Transverse colon (tissue), 4 donors: Measurements from ENCODE around the gene ADGRB2. TPM values are rescaled to one million over a fixed set of nuclear protein-coding genes. Genes with fewer than 3 reads are reported as not detected.

ENCODE experiments used
- DNase-seq: peaks from one replicate; pipeline ENCODE4 v3.0.0-alpha.2; 2019
- H3K27ac ChIP-seq, 4 donors: fragments of 200-600 bp; sonication (generic); 2 replicates each; pipeline ENCODE4 v1.5.1; 2016 to 2018; ENCODE audit warnings: inconsistent platforms in 4 of 4
- H3K27me3 ChIP-seq: fragments of 200-600 bp; sonication (generic); 2 replicates; pipeline ENCODE4 v1.5.1; 2017; ENCODE audit warnings: inconsistent platforms
- H3K36me3 ChIP-seq, 4 donors: fragments of 200-600 bp; sonication (generic); 2 replicates each; pipeline ENCODE4 v1.5.1; 2017 to 2019; ENCODE audit warnings: inconsistent platforms in 4 of 4
- H3K4me1 ChIP-seq, 4 donors: fragments of 200-600 bp; sonication (generic); 2 replicates each; pipeline ENCODE4 v1.5.1; 2017 to 2020; ENCODE audit warnings: inconsistent platforms in 4 of 4
- H3K4me3 ChIP-seq, 4 donors: fragments of 200-600 bp; sonication (generic); 1 replicate in 1 of 4; 2 replicates in 3 of 4; pipeline versions ENCODE4 v1.5.1 to v1.6.1; 2017 to 2019; ENCODE audit warnings: inconsistent platforms in 4 of 4
- H3K9me3 ChIP-seq, 2 donors: fragments of 200-600 bp; sonication (generic); 2 replicates each; pipeline ENCODE4 v1.5.1; 2017 to 2019; ENCODE audit warnings: inconsistent platforms in 2 of 2
- CTCF ChIP-seq, 5 experiments: fragments of 200-600 bp in 3 of 5; fragments of 450-650 bp in 2 of 5; sonication (generic) in 3 of 5; IDR thresholded peaks; 1 replicate in 2 of 5; 2 replicates in 3 of 5; pipeline ENCODE4 v1.5.1; 2016 to 2017; ENCODE audit warnings: antibody characterized with exemption in 5 of 5, inconsistent platforms in 3 of 5, mild to moderate bottlenecking in 2 of 5, moderate library complexity in 1 of 5
- EP300 ChIP-seq: sonication (generic); formaldehyde crosslinking; IDR thresholded peaks from one replicate; pipeline ENCODE4 v1.6.1; 2017; ENCODE audit warnings: antibody characterized with exemption, low read depth
- POLR2A ChIP-seq: fragments of 450-650 bp; IDR thresholded peaks from one replicate; pipeline ENCODE4 v1.6.1; 2016; ENCODE audit warnings: antibody characterized with exemption, mild to moderate bottlenecking, moderate library complexity
- POLR2AphosphoS5 ChIP-seq, 3 donors: sonication (generic); formaldehyde crosslinking; IDR thresholded peaks; one replicate each; pipeline ENCODE4 v1.6.1; 2016; ENCODE audit warnings: antibody characterized with exemption in 3 of 3
- WGBS, 2 donors: methylation state at CpG; one replicate each; pipeline ENCODE4 v1.1.5; 2018; ENCODE audit warnings: low coverage in 1 of 2; 5-methylcytosine and 5-hydroxymethylcytosine counted together
- in situ Hi-C, 4 donors: fragments of 200-750 bp; cut with MboI; loops; one replicate each; pipeline versions ENCODE4 v1.15.0 to v1.15.1; 2017; ENCODE audit warnings: low sequenced_read_pairs in 3 of 4, low pct_ligation_motif_present in 1 of 4, low pct_unique_long_range_greater_than_20kb in 1 of 4
- intact Hi-C: fragments of 100-400 bp; cut with DNase I; formaldehyde crosslinking; loops from one replicate; pipeline ENCODE4 v1.15.1; 2023; ENCODE audit warnings: low total_unique reads
- total RNA-seq, 4 donors: library from RNA; depleted of rRNA; stranded (reverse); fragments of >200 nt; gene quantifications; one replicate each; pipeline ENCODE4 v1.1.0, GENCODE V29; 2016

ADGRB2 gene
- total RNA-seq, 4 donors from 2014 or later, result 0.55 to 4.2 (median 1.1) TPM; not detected in 1

GRCh38 chr1:31731049-31731565, 33.0 kb downstream of the ADGRB2 start:
- no peaks in the 10 kb centered on the region for H3K27me3 ChIP-seq
- H3K36me3 ChIP-seq, result no peaks in the 10 kb centered on the region
- no peaks in the 10 kb centered on the region for H3K9me3 ChIP-seq
- no peak for TF ChIP-seq EP300
- no peak for TF ChIP-seq POLR2AphosphoS5 (IDR thresholded peaks at IDR 0.05)
- TF ChIP-seq POLR2A, result no peak
- no peak for TF ChIP-seq CTCF (IDR thresholded peaks at IDR 0.05)
- in situ Hi-C loops (no loop called here), intact Hi-C loops (no loop called here)
- peaks cover 0 to 2% (median 0%) of the 10 kb centered on the region in 4 donors for H3K4me1 ChIP-seq
- DNase-seq, result no peak
- H3K4me3 ChIP-seq, result no peak overlapping the region
- H3K27ac ChIP-seq, result no peak overlapping the region
- 86% methylated on average over 5 of the region's 12 CpGs; no CpG with 5 or more reads in 1 of the 2 donors for WGBS, 2 donors

DNA sequence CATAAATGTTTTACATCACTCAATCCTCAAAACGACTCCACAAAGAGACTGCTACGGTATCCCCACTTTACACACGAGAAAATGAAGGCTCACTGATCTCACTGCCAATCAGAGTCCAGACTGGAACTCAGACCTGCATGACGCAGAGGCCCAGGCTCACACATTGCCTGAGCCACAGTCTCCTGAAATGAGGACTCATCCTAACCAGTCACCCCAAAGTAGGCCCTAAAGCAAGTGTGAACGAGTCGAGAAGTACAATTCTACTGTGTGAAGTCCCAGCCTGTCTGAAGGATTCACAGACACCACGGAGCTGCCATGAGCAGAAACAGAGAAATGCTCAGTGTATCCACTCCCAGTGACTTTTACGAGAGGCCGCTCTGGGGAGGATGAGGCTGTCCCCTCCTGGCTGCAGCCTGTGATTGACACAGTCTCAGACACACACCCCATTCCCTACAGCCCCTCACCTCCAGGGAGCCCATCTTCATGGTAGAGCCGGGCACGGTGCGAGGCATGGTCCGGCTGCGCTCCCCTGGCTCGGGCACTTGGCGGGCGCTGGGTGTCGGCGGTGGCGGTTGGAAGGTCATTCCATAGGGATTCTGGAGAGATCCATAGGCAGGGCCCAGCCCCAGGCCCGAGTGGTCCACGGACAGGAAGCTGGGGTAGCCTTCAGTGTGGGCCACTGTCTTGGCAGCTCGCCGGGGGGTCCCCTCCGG, 33.6 kb downstream of the ADGRB2 start:
- H3K36me3 ChIP-seq, result no peaks in the 10 kb centered on the region
- intact Hi-C loops, result no loop called here
- WGBS, 2 donors, result 86% methylated on average over 19 of the region's 25 CpGs; no CpG with 5 or more reads in 1 of the 2 donors

GRCh38 chr1:31727849-31728248, 36.3 kb downstream of the ADGRB2 start:
- intact Hi-C loops (no loop called here), in situ Hi-C loops (no loop called here)
- Histone ChIP-seq H3K36me3 (no peaks in the 10 kb centered on the region), H3K27ac (no peak overlapping the region), H3K9me3 (no peaks in the 10 kb centered on the region), H3K4me1 (no peaks in the 10 kb centered on the region), H3K4me3 (no peak overlapping the region), H3K27me3 (no peaks in the 10 kb centered on the region)
- DNase-seq, result no peak
- TF ChIP-seq POLR2AphosphoS5 (IDR thresholded peaks at IDR 0.05) (no peak), CTCF (IDR thresholded peaks at IDR 0.05) (no peak), POLR2A (no peak), EP300 (no peak)
- WGBS, 2 donors, result 81% methylated on average over 16 of the region's 19 CpGs; no CpG with 5 or more reads in 1 of the 2 donors

More for the DNA sequence above, 33.6 kb downstream of the ADGRB2 start:
- no peak for TF ChIP-seq POLR2A
- no peak for TF ChIP-seq EP300
- Histone ChIP-seq H3K4me1 (no peaks in the 10 kb centered on the region), H3K4me3 (no peak overlapping the region), H3K9me3 (no peaks in the 10 kb centered on the region), H3K27ac (no peak overlapping the region), H3K27me3 (no peaks in the 10 kb centered on the region)
- no peak for DNase-seq
- in situ Hi-C loops, result no loop called here

DNA sequence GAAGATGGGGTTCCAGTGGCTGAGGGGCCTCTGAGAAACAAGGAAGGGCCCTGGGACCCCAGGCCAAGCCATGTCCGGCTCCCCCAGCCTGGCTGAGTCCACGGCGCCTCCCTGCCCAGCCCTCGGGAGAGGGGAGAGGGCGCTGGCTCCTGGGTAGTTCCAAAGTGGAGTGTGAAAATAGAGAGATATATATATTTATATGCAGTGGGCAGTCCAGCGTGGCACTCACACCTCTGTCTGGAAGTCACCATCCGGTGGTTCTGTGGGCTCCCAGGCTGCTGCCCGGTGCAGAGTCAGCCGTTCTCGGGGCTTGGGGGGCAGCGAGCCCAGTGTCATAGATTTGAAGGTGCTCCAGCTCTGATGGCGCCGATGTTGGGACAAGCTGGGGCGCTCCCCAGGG, 36.9 kb downstream of the ADGRB2 start:
- WGBS, 2 donors, result 82% methylated on average over 14 of the region's 14 CpGs; no CpG with 5 or more reads in 1 of the 2 donors
- H3K4me1 ChIP-seq, result no peaks in the 10 kb centered on the region
- in situ Hi-C loops, result no loop called here
- H3K9me3 ChIP-seq, result no peaks in the 10 kb centered on the region
- H3K27ac ChIP-seq, result no peak overlapping the region
- H3K4me3 ChIP-seq, result no peak overlapping the region
- H3K36me3 ChIP-seq, result no peaks in the 10 kb centered on the region
- TF ChIP-seq EP300 (no peak), POLR2A (no peak), CTCF (IDR thresholded peaks at IDR 0.05) (no peak), POLR2AphosphoS5 (IDR thresholded peaks at IDR 0.05) (no peak)
- intact Hi-C loops, result no loop called here
- no peak for DNase-seq
- H3K27me3 ChIP-seq, result no peaks in the 10 kb centered on the region
